Hepatocyte (in vitro differentiated cells): ENCODE measurements around the gene MSRB1.

Experiments used
- EZH2 ChIP-seq: fragments of 200-600 bp; sonication (generic); IDR thresholded peaks from 2 replicates; pipeline ENCODE4 v1.6.1; 2016; ENCODE audit warnings: antibody characterized with exemption, mild to moderate bottlenecking, borderline replicate concordance
- EZH2phosphoT487 ChIP-seq: fragments of 200-600 bp; sonication (generic); IDR thresholded peaks from one replicate; pipeline ENCODE4 v1.6.1; 2018; ENCODE audit warnings: antibody characterized with exemption, mild to moderate bottlenecking, low read depth, moderate library complexity; ENCODE audit not compliant: unreplicated experiment, severe bottlenecking
- TF ChIP-seq, protein P1 (sequence below): fragments of 200-600 bp; sonication (generic); IDR thresholded peaks from 2 replicates; pipeline ENCODE4 v1.5.1; 2016; ENCODE audit warnings: antibody characterized with exemption, mild to moderate bottlenecking; ENCODE audit not compliant: poor library complexity

DNA sequence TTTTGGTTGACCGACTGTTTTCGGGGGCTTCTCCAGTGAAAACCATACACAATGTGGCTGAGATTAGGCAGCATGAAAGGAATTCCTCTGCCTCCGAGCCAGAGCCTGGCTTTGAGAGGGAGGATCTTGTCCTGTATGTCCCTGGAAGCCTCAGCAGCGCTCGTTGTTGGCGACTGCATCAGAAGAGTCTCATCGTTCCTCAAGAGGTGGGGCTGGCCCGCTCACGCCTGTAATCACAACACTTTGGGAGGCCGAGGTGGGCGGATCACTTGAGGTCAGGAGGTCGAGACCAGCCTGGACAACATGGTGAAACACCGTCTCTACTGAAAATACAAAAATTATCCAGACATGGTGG is 39.8 kb downstream of the MSRB1 start:
- TF ChIP-seq, protein P1, sequence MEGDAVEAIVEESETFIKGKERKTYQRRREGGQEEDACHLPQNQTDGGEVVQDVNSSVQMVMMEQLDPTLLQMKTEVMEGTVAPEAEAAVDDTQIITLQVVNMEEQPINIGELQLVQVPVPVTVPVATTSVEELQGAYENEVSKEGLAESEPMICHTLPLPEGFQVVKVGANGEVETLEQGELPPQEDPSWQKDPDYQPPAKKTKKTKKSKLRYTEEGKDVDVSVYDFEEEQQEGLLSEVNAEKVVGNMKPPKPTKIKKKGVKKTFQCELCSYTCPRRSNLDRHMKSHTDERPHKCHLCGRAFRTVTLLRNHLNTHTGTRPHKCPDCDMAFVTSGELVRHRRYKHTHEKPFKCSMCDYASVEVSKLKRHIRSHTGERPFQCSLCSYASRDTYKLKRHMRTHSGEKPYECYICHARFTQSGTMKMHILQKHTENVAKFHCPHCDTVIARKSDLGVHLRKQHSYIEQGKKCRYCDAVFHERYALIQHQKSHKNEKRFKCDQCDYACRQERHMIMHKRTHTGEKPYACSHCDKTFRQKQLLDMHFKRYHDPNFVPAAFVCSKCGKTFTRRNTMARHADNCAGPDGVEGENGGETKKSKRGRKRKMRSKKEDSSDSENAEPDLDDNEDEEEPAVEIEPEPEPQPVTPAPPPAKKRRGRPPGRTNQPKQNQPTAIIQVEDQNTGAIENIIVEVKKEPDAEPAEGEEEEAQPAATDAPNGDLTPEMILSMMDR, result no peak
- no peak for TF ChIP-seq EZH2phosphoT487
- TF ChIP-seq EZH2, result no peak
